Mammary epithelial cell (primary cell): ENCODE results near the gene BMERB1.

Experiments used
- CTCF ChIP-seq, 2 donors: IDR thresholded peaks in 1 of 2; conservative IDR thresholded peaks in 1 of 2; 2 replicates each; pipeline ENCODE4 v1.5.1; 2011 to 2012; ENCODE audit warnings: inconsistent platforms in 2 of 2, low read length in 2 of 2, mild to moderate bottlenecking in 2 of 2, control low read depth in 1 of 2, low read depth in 1 of 2; ENCODE audit not compliant: insufficient read depth in 1 of 2; ENCODE audit errors: extremely low read depth in 1 of 2
- EZH2 ChIP-seq: IDR thresholded peaks from 2 replicates; pipeline ENCODE4 v1.6.1; 2012; ENCODE audit warnings: low read length, inconsistent platforms, borderline replicate concordance

- TF ChIP-seq CTCF (conservative IDR thresholded peaks at IDR 0.05 in 1 of 2, IDR thresholded peaks at IDR 0.05 in 1 of 2; ENCODE audit: extremely low read depth in 1 of 2, insufficient read depth in 1 of 2, low read depth in 1 of 2, low read length in 2 of 2) (no peak), EZH2 (no peak)
These were observed 9.9 kb downstream of the BMERB1 start for GRCh38 chr16:15444264-15444663.
